ENCODE data around the gene GRIK5.
"Not testable (repeated sequence)": the region's sequence is repeated elsewhere in the genome, so short reads cannot be mapped to it uniquely, and the experiment has no call there.

Gene GRIK5, protein sequence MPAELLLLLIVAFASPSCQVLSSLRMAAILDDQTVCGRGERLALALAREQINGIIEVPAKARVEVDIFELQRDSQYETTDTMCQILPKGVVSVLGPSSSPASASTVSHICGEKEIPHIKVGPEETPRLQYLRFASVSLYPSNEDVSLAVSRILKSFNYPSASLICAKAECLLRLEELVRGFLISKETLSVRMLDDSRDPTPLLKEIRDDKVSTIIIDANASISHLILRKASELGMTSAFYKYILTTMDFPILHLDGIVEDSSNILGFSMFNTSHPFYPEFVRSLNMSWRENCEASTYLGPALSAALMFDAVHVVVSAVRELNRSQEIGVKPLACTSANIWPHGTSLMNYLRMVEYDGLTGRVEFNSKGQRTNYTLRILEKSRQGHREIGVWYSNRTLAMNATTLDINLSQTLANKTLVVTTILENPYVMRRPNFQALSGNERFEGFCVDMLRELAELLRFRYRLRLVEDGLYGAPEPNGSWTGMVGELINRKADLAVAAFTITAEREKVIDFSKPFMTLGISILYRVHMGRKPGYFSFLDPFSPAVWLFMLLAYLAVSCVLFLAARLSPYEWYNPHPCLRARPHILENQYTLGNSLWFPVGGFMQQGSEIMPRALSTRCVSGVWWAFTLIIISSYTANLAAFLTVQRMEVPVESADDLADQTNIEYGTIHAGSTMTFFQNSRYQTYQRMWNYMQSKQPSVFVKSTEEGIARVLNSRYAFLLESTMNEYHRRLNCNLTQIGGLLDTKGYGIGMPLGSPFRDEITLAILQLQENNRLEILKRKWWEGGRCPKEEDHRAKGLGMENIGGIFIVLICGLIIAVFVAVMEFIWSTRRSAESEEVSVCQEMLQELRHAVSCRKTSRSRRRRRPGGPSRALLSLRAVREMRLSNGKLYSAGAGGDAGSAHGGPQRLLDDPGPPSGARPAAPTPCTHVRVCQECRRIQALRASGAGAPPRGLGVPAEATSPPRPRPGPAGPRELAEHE

DNA sequence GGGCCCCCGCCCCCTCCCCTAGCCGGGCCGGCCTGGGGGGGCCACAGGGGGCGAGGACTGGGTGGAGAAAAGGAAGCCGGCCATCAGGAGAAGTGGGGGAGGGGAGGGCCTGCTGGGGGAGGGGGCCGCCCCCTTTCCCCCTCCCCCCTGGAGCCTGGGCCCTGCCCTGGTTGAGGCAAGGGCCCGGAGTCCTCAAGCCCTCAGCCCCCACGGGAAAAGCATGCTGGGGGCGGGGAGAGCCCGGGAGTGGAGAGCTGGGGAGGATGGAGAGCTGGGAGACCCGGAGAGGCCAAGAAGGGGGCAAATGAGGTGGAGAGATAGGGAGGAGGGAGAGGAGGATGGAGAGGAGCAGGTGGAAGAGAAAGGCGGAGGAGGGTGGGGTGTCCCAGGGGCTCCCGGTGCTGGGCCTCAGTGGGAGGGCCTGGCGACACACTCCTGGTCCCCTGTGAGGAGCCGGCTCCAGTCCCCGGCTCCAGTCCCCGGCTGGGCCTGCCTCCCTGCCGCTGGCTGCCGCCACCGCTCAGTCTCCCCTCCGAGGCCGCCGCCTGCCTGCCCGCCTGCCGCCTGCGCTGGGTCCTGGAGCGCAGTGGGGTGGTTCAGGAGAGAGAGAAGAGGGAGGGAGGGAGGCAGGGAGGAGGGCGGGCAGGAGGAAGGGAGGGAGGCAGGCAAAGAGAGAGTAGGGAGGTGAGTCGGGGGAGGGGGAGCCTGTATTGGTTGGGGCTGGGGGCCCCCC is at the start of gene GRIK5:
Gene GRIK5 (minus strand): TSS at position 588 of the 733 bp plus-strand sequence. CDS start 4,436 bp downstream, outside the sequence.
- no peak for DNase-seq

DNA sequence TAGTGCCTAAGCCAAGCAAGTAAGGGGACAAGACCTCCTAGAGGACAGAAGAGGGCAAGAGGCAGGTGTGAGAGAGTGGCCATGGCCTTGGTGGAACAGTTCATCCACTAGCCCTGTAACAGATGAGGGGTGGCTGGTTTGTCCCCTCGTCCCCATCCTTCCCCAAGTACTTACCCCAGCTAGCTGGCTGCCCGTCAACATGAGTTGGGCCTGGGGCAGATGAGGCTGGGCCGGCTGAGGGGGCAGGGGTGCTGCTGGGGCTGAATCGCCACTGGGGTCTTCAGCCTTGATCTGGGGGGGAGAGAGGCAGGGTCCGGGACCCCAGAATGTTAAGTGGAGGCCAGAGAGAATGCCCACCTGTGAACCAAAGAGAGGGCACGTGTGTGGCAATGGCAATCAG is 47.1 kb upstream of the GRIK5 start:
- no peak for DNase-seq

DNA sequence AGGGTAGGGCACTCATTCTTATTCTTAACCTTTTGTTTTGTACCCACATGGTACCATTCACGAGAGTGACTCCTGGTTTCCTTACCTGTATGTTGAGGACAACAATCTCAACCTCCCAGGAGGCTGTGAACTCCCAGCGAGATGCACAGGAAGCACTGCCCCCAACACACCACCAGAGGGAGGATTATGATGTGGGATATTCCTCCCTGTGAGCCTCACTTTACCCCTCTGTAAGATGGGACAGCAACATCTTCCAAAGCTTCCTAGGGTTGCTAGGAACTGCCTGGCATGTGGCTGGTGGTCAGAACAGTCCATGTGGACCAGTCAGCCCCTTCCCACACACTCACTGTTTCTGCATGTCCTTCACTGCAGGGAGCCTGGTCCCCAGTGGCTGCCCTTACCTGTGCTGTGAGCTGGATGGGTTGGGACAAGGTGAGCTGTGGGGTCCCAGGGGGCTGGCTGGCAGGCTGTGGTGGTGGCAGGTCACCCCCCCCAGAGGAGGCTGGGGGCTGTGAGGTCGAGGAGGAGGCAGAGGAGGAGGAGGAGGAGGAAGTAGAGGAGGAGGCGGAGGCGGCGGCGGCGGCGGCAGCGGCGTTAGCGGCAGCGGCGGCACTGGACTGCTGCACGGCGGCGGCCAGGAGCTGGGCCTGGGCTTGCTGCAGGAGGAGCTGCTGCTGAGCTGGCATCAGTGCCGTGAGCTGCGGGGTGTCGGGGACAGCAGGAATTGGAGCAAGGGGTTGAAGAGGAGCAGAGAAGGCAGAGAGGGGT is 46.5 kb upstream of the GRIK5 start:
- no peak for DNase-seq

DNA sequence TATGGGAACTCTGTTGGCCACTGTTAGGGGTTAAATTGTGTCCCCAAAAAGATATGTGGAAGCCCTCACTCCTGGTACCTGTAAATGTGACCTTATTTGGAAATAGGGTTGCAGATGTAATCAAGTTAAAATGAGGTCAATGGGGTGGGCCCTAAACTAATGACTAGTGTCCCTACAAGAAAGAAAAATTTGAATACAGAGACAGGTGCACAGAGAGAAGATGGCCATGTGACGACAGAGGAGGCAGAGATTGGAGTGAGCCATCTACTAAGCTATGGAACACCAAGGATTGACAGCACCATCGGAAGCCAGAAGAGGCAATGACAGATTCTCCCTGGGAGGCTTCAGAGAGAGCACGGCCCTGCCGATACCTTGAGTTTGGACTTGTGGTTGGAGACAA is 45.7 kb upstream of the GRIK5 start:
- no peak for DNase-seq

DNA sequence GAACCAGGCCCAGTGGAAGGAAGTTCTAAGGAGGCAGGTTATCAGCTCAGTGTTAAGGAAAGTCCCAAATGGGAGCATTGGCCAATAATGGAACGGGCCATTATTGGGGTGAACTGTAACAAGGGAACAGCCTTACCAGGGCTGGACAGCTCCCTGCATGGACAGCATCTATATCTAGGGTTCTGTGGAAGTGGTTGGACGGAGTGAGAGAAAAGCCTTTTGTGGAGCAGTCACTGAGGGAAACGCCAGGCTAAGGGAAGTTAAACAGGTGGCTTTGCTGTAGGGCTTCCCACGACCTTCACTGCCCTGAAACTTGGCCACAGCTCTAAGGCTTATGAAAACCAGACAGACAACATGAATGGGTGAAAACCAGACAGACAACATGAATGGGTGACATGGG is 45.2 kb upstream of the GRIK5 start:
- no peak for DNase-seq

DNA sequence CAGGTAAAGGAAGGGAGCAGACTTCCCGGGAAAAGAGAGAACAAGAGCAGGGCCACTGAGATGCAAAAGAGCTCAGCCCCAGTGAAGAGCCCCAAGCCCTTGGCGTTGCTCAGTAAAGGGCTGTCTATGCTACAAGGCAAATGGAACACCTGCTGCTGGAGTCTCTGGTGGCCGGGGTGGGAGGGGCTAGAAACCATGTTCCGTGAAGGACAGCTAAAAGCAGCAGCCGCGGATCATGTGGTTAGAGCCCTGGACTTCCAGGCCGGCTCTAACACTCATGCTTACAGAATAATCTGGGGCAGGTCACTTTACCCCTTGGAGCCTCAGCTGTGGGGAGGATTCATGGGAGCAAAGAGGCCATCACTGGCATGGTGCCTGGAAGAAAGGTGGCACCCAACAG is 44.4 kb upstream of the GRIK5 start:
- no peak for DNase-seq

DNA sequence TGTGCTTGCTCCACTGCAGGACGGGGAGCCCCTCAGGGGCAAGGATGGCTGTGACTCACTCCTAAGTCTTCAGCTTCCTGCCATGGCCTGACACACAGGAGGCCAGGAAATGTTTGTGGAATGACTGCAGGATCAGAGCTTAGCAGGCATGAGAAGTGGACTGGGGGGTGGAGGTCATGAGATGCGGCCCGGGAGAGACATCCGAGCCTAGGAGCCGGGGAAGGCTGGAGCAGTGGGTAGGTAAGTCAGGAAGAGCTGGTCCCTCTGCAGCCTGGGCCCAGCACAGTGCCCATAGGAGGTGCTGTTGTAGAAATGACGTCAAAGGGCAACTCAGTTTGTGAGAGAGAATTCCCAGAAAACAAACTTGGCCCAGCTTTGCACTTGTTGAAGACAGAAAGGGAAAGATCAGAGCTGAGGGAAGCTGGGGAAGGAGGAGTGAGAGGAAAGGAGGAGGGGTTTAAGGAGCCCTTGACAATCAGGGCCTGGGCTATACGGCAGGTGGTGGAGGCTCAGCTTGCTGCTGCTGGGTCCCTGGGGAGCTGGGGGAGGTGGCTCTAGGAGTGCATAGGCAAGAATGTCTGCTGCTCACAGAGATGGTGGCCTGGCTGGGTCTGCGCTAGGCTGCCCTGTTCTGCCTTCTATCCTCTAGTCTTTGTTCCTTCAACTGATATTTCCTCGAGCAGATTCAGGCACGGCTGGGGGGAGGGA is 43.8 kb upstream of the GRIK5 start:
- DNase-seq, result no peak

DNA sequence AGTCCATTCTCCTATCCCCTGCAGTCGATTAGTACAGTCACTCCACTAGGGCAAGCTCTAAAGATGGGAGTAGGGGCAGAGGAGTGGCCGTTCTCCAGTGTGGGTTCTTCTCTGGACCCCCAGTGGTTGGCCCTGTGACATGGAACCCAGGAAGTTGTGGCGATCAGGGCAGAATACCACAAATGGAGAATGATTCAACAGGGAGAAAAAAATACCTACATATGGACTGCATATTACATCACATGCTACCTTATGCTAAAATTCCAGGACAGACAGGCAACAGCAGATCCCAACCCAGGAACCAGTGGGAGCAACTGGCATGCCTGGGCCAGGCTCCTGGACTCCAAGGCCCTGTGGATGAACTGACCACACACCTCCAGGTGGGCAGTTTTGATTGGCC is 41.8 kb upstream of the GRIK5 start:
- no peak for DNase-seq

DNA sequence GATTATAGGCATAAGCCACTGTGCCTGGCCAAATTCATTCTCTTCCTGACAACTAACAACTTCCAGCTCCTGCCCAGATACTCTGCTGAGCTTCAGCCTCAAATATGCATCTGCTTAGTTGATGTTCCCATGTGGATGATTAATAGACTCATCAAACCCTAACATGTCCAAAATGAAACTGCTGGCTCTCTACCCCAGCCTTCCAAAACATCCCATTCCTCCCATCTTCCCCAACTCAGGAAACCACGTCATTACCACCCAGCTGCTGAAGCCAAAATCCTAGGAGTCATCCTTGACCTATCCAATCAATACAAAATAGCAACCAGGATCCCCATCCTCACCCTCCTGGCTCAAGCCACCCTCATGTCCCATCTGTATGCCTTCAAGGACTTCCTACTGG is 41.4 kb upstream of the GRIK5 start:
- no peak for DNase-seq

DNA sequence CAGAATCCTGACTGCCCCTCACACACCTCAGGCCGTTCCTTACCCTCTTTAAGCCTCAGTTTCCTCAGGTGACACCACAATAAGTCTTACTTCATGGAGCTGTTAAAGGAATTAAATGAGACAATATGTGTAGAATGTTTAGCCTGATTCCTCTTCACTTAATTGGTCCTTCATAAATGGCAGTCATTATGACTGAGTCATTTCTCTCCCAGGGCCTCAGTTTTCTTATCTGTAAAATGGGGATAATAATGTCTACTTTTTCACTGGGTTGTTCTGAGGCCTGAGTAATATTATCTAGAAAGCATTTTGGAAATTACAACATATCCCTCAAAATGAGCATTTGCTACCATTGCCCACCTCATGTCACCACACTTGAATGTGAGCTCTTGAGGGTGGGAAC is 40.7 kb upstream of the GRIK5 start:
- DNase-seq, result no peak

DNA sequence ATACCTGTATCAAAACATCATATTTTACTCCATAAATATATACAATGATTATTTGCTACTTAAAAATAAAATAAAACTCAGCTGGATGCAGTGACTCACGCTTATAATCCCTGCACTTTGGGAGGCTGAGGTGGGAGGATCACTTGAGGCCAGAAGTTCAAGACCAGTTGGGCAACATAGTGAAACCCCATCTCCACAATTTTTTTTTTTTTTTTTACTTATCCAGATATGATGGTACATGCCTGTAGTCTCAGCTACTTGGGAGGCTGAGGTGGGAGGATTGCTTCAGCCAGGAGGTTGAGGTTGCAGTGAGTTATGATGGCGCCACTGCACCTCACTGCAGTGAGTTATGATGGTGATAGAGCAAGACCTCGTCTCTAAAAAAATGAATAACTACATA is 39.9 kb upstream of the GRIK5 start:
- DNase-seq, result no peak

DNA sequence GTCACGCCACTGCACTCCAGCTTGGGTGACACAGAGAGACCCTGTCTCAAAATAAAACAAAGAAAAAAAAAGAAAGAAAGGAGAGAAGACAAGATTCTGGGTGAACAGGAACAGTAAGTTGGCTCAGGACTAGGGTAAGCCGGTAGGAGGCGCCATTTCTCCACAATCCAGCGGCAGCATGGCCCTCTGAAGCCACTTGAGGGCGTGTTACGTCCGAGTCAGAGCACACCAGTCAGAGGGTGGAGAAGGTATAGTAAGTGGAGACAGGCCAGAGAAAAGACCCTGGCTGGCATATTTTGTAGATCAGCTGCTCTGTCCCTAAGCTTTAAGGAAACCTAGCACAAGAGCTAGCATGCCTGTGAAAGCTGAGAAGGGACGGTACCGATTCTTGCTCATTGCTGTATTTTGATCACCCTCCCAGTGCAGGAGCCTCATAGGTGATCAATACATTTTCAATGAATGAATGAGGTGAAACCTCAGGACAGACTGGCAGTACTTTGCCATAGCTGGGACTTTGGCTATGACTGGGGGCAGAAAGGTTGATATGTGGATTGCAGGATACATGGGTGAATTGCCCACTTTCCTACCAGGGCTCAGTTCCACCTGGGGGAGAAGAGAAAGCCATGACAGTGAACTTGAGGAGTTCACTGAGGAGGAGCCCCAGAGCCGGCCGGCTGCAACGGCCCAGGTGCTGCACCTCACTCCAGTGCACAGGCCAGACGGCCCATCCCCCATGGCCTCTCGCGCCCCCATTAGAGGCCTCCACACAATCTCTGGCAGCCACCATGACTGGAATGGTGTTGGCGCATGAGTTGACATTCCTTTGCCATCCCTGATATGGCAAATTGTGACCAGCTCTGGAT is 38.8 kb upstream of the GRIK5 start:
- peak; percentile 89 for DNase-seq

DNA sequence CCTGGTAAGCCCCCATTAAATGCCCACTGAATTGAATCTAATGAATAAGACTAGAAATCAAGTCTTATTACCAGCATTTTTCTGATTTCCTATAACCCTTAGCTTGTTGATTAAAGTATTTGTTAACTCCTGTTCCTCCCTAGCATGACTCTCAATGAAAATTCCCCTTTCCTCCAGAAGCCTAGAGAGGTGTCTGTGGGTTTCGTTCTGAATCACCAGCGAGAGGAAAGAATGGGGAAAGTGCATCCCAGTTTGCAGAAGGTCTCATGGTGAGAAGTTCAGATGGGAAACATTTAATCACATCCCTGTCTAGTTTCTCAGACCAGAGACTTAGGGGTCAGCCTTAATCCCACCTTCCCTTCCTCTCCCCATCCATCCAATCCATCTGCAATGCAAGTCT is 35.4 kb upstream of the GRIK5 start:
- DNase-seq, result no peak

DNA sequence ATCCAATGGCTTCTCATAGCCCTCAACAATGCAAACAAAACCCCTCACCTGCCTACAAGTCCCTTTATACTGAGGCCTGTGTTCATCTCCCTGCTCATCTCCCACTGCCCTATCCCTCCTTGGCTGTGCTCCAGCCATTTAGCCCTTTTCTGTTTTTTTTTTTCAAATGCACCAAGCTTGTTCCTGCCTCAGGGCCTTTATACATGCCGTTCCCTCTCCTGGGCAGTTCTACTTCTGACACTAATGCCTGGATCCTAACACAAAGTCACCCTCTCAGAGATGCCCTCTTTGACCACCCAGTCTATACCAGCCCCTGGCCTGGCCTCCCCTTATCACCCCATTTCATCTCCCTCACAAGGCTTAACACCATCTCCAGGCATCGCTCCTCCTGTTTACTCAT is 32.9 kb upstream of the GRIK5 start:
- DNase-seq, result no peak

DNA sequence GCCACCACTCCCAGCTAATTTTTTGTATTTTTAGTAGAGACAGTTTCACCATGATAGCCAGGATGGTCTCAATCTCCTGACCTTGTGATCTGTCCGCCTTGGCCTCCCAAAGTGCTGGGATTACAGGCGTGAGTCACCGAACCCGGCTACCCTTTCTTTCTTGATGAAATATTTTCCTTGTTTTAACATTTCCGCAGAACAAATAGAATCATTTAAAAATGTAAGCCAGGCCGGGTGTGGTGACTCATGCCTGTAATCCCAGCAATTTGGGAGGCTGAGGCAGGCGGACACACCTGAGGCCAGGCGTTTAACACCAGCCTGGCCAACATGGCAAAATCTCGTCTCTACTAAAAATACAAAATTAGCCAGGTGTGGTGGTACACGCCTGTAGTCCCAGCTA is 30.2 kb upstream of the GRIK5 start:
- DNase-seq, result not testable (repeated sequence)

DNA sequence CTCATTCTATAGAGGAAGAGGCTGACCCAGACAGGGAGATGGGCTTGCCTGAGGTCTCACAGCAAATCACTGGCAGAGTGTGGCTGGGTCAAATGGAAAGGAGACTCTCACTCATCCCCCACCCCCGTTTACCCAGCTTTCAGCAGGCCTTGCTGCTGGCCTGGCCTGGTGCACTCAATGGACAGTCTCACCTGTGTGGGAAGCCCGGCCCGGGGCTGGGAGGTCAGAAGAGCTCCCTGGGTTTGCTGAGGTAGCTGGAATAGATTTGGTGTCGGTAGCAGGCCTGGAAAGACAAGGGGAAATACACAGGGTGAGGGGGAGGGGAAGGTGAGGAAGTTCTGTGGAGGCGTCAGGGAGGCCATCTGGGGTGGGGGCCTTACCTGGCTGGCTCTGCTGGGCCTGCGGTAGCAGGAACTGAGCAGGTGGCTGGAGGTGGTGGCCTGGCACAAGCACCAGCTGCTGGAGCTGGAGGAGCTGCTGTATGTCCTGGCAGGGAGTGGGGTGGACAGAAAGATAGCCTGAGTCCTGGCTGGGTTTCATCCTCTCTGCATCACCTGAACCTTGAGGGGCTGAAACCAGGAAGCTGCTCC is 29.4 kb upstream of the GRIK5 start:
- DNase-seq, result no peak

DNA sequence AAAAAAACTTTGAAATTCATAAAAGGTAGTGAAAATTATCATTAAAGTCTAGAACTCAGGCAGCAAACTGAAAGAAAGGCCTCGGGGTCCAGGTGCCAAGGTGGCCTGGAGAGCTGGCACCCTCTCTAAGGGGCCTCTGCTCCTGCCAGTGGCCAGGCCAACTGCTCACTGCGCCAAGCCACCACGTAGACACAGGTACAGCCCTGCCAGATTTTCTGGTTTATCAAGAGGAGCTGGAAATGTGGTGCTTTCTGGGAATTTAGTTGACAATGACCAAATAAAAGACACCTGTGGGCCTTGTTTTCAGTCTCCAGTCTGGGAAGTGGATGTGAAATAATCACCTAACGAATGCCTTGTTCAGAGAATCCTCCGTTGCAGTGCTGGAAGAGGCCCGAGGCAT is 28.8 kb upstream of the GRIK5 start:
- DNase-seq, result no peak

DNA sequence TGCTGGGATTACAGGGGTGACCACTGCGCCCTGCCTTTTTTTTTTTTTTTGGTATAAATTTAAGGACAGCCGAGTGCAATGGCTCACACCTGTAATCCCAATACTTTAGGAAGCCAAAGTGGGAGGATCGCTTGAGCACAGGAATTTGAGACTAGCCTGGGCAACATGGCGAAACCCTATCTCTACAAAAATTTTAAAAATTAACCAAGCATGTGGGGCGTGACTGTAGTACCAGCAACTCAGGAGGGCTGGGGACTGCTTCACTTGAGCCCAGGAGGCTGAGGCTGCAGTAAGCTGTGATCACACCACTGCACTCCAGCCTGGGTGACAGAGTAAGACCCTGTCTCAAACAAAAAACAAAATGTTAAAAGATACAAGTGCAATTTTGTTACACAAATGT is 27.5 kb upstream of the GRIK5 start:
- DNase-seq, result no peak

DNA sequence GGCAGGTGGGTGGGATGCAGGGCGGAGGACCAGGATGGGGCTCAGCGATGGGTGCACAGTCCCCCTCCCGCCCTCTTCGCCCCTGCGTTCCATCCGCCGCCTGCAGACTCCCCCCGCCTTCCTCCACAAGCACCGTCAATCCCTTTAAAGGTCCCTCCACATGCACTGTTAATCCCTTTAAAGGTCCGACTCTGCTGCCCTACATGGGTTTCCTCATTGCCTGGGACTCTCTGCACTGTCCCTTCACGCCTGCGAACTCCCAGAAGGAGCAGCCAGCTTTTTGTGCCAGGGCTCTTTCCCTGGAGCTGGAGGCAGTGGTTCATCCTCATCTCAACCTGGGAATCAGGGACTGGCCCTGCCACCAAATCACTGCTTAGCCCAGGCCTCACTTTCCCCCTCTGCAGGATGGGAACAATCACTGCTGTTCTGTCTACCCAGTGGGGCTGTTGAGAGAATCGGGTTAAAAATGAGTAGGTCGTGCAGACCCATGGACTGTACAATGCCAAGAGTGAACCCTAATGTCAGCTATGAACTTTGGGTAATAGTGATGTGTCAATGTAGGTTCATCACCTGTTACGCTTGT is 26.3 kb upstream of the GRIK5 start:
- no peak for DNase-seq

DNA sequence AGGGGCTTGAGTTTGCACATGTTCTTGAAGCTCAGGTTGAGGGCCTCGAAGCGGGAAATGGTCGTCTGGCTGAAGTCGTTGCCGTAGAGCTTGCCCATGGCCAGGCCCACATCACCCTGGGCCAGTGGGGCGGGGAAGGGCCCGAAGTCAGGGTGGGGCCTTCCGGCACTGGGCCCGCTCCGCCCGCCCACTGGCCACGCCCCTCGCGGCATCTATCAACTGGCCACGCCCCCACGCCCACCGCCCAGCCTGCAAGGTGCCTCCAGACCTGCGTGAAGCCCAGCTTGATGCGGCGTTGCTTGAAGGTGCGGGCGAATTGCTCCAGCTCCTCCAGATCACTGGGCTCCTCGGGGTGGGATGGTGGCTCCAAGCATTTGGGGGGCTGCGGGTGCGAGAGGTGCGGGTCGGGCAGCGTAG is 25.8 kb upstream of the GRIK5 start:
- DNase-seq, result no peak
